Tibial nerve (tissue), 4 donors: ENCODE data around the gene ZDHHC4. TPM values are rescaled to one million over a fixed set of nuclear protein-coding genes. Genes with fewer than 3 reads are reported as not detected.

Experiments used
- DNase-seq, 2 donors: peaks; one replicate each; pipeline ENCODE4 v3.0.0-alpha.2; 2019; ENCODE audit warnings: low spot score in 2 of 2
- H3K27ac ChIP-seq, 4 donors: fragments of 200-600 bp; sonication (generic) in 3 of 4; one replicate each; pipeline ENCODE4 v1.5.1; 2017 to 2019; ENCODE audit warnings: mild to moderate bottlenecking in 1 of 4
- H3K27me3 ChIP-seq, 2 donors: fragments of 200-600 bp; sonication (generic) in 1 of 2; one replicate each; pipeline versions ENCODE4 v1.5.1 to v1.6.0; 2017 to 2019
- H3K36me3 ChIP-seq, 3 donors: fragments of 200-600 bp; sonication (generic); one replicate each; pipeline ENCODE4 v1.5.1; 2018 to 2019
- H3K4me1 ChIP-seq, 4 donors: fragments of 200-600 bp; sonication (generic) in 3 of 4; one replicate each; pipeline ENCODE4 v1.5.1; 2017 to 2019
- H3K4me3 ChIP-seq, 4 donors: fragments of 200-600 bp; sonication (generic) in 3 of 4; one replicate each; pipeline ENCODE4 v1.5.1; 2017 to 2019; ENCODE audit warnings: mild to moderate bottlenecking in 1 of 4, moderate library complexity in 1 of 4
- H3K9me3 ChIP-seq, 4 donors: fragments of 200-600 bp; sonication (generic) in 3 of 4; one replicate each; pipeline ENCODE4 v1.5.1; 2017 to 2019
- CTCF ChIP-seq, 5 experiments: fragments of 200-600 bp in 3 of 5; fragments of 450-650 bp in 2 of 5; sonication (generic) in 3 of 5; IDR thresholded peaks; one replicate each; pipeline ENCODE4 v1.5.1; 2016 to 2019; ENCODE audit warnings: antibody characterized with exemption in 5 of 5, mild to moderate bottlenecking in 3 of 5, moderate library complexity in 2 of 5
- EP300 ChIP-seq, 2 donors: sonication (generic); formaldehyde crosslinking; IDR thresholded peaks; one replicate each; pipeline ENCODE4 v1.6.1; 2017; ENCODE audit warnings: antibody characterized with exemption in 2 of 2, mild to moderate bottlenecking in 1 of 2
- POLR2A ChIP-seq, 2 donors: fragments of 450-650 bp; IDR thresholded peaks; one replicate each; pipeline ENCODE4 v1.6.1; 2017; ENCODE audit warnings: antibody characterized with exemption in 2 of 2, mild to moderate bottlenecking in 2 of 2, moderate library complexity in 2 of 2
- WGBS, 2 donors: methylation state at CpG; one replicate each; pipeline ENCODE4 v1.1.5; 2018; 5-methylcytosine and 5-hydroxymethylcytosine counted together
- total RNA-seq, 4 donors: library from RNA; depleted of rRNA; stranded (reverse); fragments of >200 nt; gene quantifications; one replicate each; pipeline ENCODE4 v1.1.0, GENCODE V29; 2016

ZDHHC4 gene
- total RNA-seq, 4 donors from 2014 or later = 38.1 to 48.3 (median 43.2) TPM

DNA sequence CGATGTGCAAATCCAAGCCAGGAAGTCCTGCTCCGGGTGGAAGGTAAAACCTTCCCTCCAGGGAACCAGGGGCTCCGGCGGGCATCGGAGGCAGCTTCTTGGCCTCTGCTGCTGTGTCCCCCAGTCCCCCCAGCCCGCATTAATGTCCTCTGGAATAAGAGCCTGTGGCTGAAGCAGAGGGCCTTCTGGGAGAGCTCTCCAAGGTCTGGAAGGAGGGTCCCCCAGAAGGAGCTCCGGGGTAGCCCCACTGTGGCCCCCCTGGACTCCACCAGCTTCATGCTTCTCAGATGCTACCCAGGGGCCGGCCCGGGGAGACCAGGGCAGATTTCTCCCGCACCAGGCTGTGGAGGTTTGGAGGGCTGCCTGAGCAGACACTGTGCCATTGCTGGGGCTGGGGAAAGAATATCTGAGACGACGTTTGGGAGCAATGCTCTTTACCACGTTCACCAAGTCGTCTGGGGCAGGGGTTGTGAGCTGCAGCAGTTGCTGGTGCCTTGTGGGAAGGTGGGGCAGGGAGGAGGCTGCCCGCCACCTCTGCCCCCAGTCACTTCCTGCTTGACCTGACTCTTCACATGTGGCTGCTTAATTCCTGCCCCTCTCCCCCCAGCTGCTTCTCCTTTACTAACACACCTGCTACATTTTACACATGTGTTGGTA is 46.5 kb downstream of the ZDHHC4 start:
- no peak for DNase-seq
- H3K27ac ChIP-seq = no peak overlapping the region
- TF ChIP-seq EP300 (IDR thresholded peaks at IDR 0.05) = no peak
- no peak for TF ChIP-seq CTCF (IDR thresholded peaks at IDR 0.05)
- TF ChIP-seq POLR2A (IDR thresholded peaks at IDR 0.05) = no peak
- H3K4me1 ChIP-seq = no peaks in the 10 kb centered on the region
- H3K36me3 ChIP-seq = peaks cover 0 to 50% (median 2%) of the 10 kb centered on the region in 3 donors
- H3K4me3 ChIP-seq = no peak overlapping the region
- 63 to 75% methylated on average over 12 to 15 of the region's 15 CpGs for WGBS, 2 donors
- no peaks in the 10 kb centered on the region for H3K27me3 ChIP-seq
- H3K9me3 ChIP-seq = no peaks in the 10 kb centered on the region

DNA sequence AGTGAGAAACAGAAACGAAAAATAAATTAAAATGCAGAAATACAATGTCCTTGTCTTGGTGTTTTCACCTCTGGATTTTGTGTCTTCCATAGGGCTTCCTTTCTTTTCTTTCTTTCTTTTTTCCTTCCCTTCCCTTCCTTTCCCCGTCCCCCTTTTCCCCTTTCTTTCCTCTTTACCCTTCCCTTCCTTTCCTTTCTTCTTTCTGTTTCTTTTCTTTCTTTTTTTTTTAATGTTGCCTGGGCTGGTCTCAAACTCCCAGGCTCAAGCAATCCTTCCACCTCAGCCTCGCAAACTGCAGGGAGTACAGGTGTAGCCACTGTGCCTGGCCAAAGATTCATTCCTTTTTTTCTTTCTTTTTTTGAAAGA is 47.0 kb downstream of the ZDHHC4 start:
- Histone ChIP-seq H3K27me3 (no peaks in the 10 kb centered on the region), H3K4me3 (no peak overlapping the region), H3K36me3 (peaks cover 0 to 50% (median 2%) of the 10 kb centered on the region in 3 donors), H3K9me3 (no peaks in the 10 kb centered on the region), H3K4me1 (no peaks in the 10 kb centered on the region), H3K27ac (no peak overlapping the region)
- DNase-seq = no peak
- TF ChIP-seq EP300 (IDR thresholded peaks at IDR 0.05) (no peak), CTCF (IDR thresholded peaks at IDR 0.05) (no peak), POLR2A (IDR thresholded peaks at IDR 0.05) (no peak)
- WGBS, 2 donors = 75 to 79% methylated on average over 3 of the region's 3 CpGs

- H3K27me3 ChIP-seq = no peaks in the 10 kb centered on the region
- no peak for DNase-seq
- no peak overlapping the region for H3K4me3 ChIP-seq
- no peaks in the 10 kb centered on the region for H3K9me3 ChIP-seq
- peaks cover 0 to 21% (median 0%) of the 10 kb centered on the region in 3 donors for H3K36me3 ChIP-seq
- TF ChIP-seq EP300 (IDR thresholded peaks at IDR 0.05) (no peak), CTCF (IDR thresholded peaks at IDR 0.05) (no peak), POLR2A (IDR thresholded peaks at IDR 0.05) (no peak)
- H3K4me1 ChIP-seq = no peaks in the 10 kb centered on the region
- H3K27ac ChIP-seq = no peak overlapping the region
- 73 to 80% methylated on average over 3 to 6 of the region's 6 CpGs for WGBS, 2 donors
Measured at GRCh38 chr7:6628045-6628444, 50.8 kb downstream of the ZDHHC4 start.

GRCh38 chr7:6630007-6630849 is 53.0 kb downstream of the ZDHHC4 start:
- Histone ChIP-seq H3K36me3 (peaks cover 0 to 2% (median 0%) of the 10 kb centered on the region in 3 donors), H3K27me3 (no peaks in the 10 kb centered on the region), H3K27ac (no peak overlapping the region), H3K9me3 (no peaks in the 10 kb centered on the region), H3K4me1 (no peaks in the 10 kb centered on the region), H3K4me3 (no peak overlapping the region)
- no peak for DNase-seq
- TF ChIP-seq POLR2A (IDR thresholded peaks at IDR 0.05) (no peak), CTCF (IDR thresholded peaks at IDR 0.05) (no peak), EP300 (IDR thresholded peaks at IDR 0.05) (no peak)
- 51 to 64% methylated on average over 9 to 11 of the region's 11 CpGs for WGBS, 2 donors

- no peak overlapping the region for H3K4me3 ChIP-seq
- no peak for DNase-seq
- H3K4me1 ChIP-seq = peaks cover 0 to 8% (median 2%) of the 10 kb centered on the region in 4 donors
- TF ChIP-seq CTCF (IDR thresholded peaks at IDR 0.05) (no peak), EP300 (IDR thresholded peaks at IDR 0.05) (no peak), POLR2A (IDR thresholded peaks at IDR 0.05) (no peak)
- WGBS, 2 donors = 73 to 78% methylated on average over 5 to 7 of the region's 7 CpGs
- no peaks in the 10 kb centered on the region for H3K27me3 ChIP-seq
- H3K27ac ChIP-seq = no peak overlapping the region
- no peaks in the 10 kb centered on the region for H3K9me3 ChIP-seq
- H3K36me3 ChIP-seq = no peaks in the 10 kb centered on the region
Measured at GRCh38 chr7:6631605-6632004, 54.4 kb downstream of the ZDHHC4 start.
